OCI-LY7 (cell line): ENCODE results near the gene TAB2. TPM values are rescaled to one million over a fixed set of nuclear protein-coding genes. Genes with fewer than 3 reads are reported as not detected.
"Not testable (repeated sequence)": the region's sequence is repeated elsewhere in the genome, so short reads cannot be mapped to it uniquely, and the experiment has no call there.

Source experiments
- BruUV-seq: library from RNA; stranded (reverse); fragments of 400-500 nt; replicated peaks from 2 replicates; lab custom pipeline; 2021; lab: Mats Ljungman, UMichigan
- CTCF ChIA-PET: fragments of 300-600 bp; sonication (Branson Sonifier 250); formaldehyde crosslinking; loops from one replicate; lab custom pipeline; 2022; ENCODE audit warnings: antibody characterized with exemption; ENCODE audit not compliant: unreplicated experiment; lab: Charles Lee
- POLR2A ChIA-PET: fragments of 300-600 bp; sonication (Branson Sonifier 250); formaldehyde crosslinking; loops from one replicate; lab custom pipeline; 2022; ENCODE audit warnings: antibody characterized with exemption; lab: Charles Lee
- DNase-seq: peaks from one replicate; pipeline ENCODE4 v3.0.0-alpha.2; 2015; ENCODE audit warnings: low spot score
- H2AFZ ChIP-seq: fragments of 200-600 bp; sonication (generic), shearing (Covaris generic); 2 replicates; pipeline ENCODE4 v1.6.1; 2014; ENCODE audit warnings: mild to moderate bottlenecking, antibody characterized with exemption, low read length, moderate library complexity
- H3K27ac ChIP-seq: fragments of 200-600 bp; sonication (generic); 2 replicates; pipeline ENCODE4 v1.5.1; 2014; ENCODE audit warnings: mixed run types, low read depth, mild to moderate bottlenecking, moderate library complexity, low read length, inconsistent platforms; ENCODE audit not compliant: poor library complexity, severe bottlenecking
- H3K36me3 ChIP-seq: fragments of 200-600 bp; sonication (generic); 2 replicates; pipeline ENCODE4 v1.6.1; 2014; ENCODE audit warnings: mild to moderate bottlenecking, antibody characterized with exemption, low read length, moderate library complexity, mixed read lengths; ENCODE audit not compliant: insufficient read depth
- H3K4me1 ChIP-seq: fragments of 200-600 bp; sonication (generic); 2 replicates; pipeline ENCODE4 v1.5.1; 2014; ENCODE audit warnings: mild to moderate bottlenecking, low read length; ENCODE audit not compliant: insufficient read depth, poor library complexity, severe bottlenecking
- H3K4me2 ChIP-seq: fragments of 200-600 bp; sonication (generic); 2 replicates; pipeline ENCODE4 v1.6.1; 2014; ENCODE audit warnings: mild to moderate bottlenecking, low read length
- H3K4me3 ChIP-seq: fragments of 200-600 bp; sonication (generic); 2 replicates; pipeline ENCODE4 v1.5.1; 2014; ENCODE audit warnings: mild to moderate bottlenecking, low read depth, low read length; ENCODE audit not compliant: poor library complexity, severe bottlenecking
- H3K79me2 ChIP-seq: fragments of 200-600 bp; sonication (generic); 2 replicates; pipeline ENCODE4 v1.6.1; 2016; ENCODE audit warnings: low read depth, mild to moderate bottlenecking, low read length, moderate library complexity, mixed read lengths; ENCODE audit not compliant: insufficient read depth
- H3K9me2 ChIP-seq: fragments of 200-600 bp; sonication (generic); 2 replicates; pipeline ENCODE4 v1.6.1; 2016; ENCODE audit warnings: mild to moderate bottlenecking, low read length, mixed read lengths; ENCODE audit not compliant: insufficient read depth
- H3K9me3 ChIP-seq: fragments of 200-600 bp; sonication (generic); 2 replicates; pipeline ENCODE4 v1.6.1; 2014; ENCODE audit warnings: mild to moderate bottlenecking, mixed run types, low read length, mixed read lengths
- H4K20me1 ChIP-seq: fragments of 200-600 bp; sonication (generic); 2 replicates; pipeline ENCODE4 v1.6.1; 2014; ENCODE audit warnings: mild to moderate bottlenecking, antibody characterized with exemption, low read length, moderate library complexity, mixed read lengths; ENCODE audit not compliant: insufficient read depth
- EZH2phosphoT487 ChIP-seq: fragments of 200-600 bp; sonication (generic); IDR thresholded peaks from 2 replicates; pipeline ENCODE4 v1.6.1; 2018; ENCODE audit warnings: low read depth, borderline replicate concordance, mild to moderate bottlenecking, mixed run types, antibody characterized with exemption, low read length, moderate library complexity, mixed read lengths
- intact Hi-C: fragments of 100-400 bp; cut with micrococcal nuclease; formaldehyde crosslinking; loops from one replicate; pipeline ENCODE4 v1.10.0; 2022; ENCODE audit not compliant: unreplicated experiment
- total RNA-seq, 2 experiments: library from RNA; depleted of rRNA in 1 of 2; stranded (reverse); fragments of >200 nt in 1 of 2; shearing (Covaris generic) in 1 of 2; gene quantifications; 2 replicates each; pipeline ENCODE4 v1.2.3, GENCODE V29; 2014 to 2022
- TF ChIP-seq, protein P1 (sequence below): fragments of 200-600 bp; sonication (generic); conservative IDR thresholded peaks from 2 replicates; pipeline ENCODE4 v1.5.1; 2014; ENCODE audit warnings: mild to moderate bottlenecking, antibody characterized with exemption, low read length, moderate library complexity, mixed read lengths

The TAB2 gene
- total RNA-seq, 2 experiments from 2014 or later: 17.3 to 35.8 TPM

DNA sequence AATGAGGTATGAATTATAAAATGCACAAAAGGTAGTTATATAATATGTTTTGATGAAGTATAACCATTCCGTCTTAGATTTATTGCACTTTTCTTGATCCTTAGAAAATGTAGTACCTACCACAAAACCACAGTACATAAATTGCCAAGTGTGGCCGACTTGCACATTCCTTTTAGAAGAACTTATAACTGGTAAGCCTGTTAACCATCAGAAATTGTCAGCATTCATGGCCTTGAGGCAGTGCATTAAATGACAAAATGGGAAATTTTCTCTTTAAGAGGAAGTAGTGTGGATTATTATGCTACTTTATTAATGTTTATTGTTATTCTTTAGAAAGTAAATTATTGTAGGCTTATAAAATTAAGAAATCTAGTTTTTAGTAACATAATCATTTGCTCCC lies 29.6 kb downstream of the TAB2 start:
- Histone ChIP-seq H3K9me2 (no peaks in the 10 kb centered on the region), H3K27ac (no peak overlapping the region), H3K79me2 (peaks cover 82% of the 10 kb centered on the region), H3K4me2 (no peak overlapping the region), H3K9me3 (no peaks in the 10 kb centered on the region), H4K20me1 (peaks cover 27% of the 10 kb centered on the region; the same call in 1 of the 2 replicates), H3K36me3 (peaks cover 17% of the 10 kb centered on the region), H2AFZ (no peak overlapping the region), H3K4me3 (no peak overlapping the region), H3K4me1 (peaks cover 5% of the 10 kb centered on the region)
- intact Hi-C loops: no loop called here
- POLR2A ChIA-PET: no interaction called here
- TF ChIP-seq, protein P1, sequence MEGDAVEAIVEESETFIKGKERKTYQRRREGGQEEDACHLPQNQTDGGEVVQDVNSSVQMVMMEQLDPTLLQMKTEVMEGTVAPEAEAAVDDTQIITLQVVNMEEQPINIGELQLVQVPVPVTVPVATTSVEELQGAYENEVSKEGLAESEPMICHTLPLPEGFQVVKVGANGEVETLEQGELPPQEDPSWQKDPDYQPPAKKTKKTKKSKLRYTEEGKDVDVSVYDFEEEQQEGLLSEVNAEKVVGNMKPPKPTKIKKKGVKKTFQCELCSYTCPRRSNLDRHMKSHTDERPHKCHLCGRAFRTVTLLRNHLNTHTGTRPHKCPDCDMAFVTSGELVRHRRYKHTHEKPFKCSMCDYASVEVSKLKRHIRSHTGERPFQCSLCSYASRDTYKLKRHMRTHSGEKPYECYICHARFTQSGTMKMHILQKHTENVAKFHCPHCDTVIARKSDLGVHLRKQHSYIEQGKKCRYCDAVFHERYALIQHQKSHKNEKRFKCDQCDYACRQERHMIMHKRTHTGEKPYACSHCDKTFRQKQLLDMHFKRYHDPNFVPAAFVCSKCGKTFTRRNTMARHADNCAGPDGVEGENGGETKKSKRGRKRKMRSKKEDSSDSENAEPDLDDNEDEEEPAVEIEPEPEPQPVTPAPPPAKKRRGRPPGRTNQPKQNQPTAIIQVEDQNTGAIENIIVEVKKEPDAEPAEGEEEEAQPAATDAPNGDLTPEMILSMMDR: no peak
- TF ChIP-seq EZH2phosphoT487: no peak
- CTCF ChIA-PET: no interaction called here
- BruUV-seq: no TSS peak
- DNase-seq: no peak

DNA sequence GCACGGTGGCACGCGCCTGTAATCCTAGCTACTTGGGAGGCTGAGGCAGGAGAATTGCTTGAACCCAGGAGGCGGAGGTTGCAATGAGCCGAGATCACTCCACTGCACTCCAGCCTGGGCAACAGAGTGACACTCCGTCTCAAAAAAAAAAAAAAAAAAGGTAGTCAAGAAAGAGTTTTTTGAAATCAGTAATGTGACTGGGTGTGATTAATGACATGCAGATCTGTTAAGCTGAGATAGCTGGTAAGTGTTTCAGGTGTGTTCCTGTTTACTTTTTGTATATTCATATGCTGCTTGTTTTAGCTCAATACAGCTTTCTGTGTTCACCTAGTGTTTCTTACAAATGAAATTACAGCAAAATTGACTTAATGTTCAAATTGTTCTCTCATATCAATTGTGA lies 31.8 kb downstream of the TAB2 start:
- POLR2A ChIA-PET: interaction anchor here (0.6 to 1.2 kb wide), 7 partner anchors 10 to 1079 kb away, joined by 3 to 8 read pairs (median 3); no protein-coding TSS in a partner anchor
- H2AFZ ChIP-seq, H3K4me3 ChIP-seq, intact Hi-C loops, H3K9me2 ChIP-seq, H3K27ac ChIP-seq, H3K4me1 ChIP-seq, CTCF ChIA-PET, H3K9me3 ChIP-seq, BruUV-seq, DNase-seq, H3K4me2 ChIP-seq: not testable (repeated sequence)
- peaks cover 12% of the 10 kb centered on the region; the same call in 1 of the 2 replicates for H3K36me3 ChIP-seq
- peaks cover 82% of the 10 kb centered on the region for H3K79me2 ChIP-seq
- 0 out of 2 replicates have a peak, but pooled peaks cover 14% of the 10 kb centered on the region for H4K20me1 ChIP-seq

DNA sequence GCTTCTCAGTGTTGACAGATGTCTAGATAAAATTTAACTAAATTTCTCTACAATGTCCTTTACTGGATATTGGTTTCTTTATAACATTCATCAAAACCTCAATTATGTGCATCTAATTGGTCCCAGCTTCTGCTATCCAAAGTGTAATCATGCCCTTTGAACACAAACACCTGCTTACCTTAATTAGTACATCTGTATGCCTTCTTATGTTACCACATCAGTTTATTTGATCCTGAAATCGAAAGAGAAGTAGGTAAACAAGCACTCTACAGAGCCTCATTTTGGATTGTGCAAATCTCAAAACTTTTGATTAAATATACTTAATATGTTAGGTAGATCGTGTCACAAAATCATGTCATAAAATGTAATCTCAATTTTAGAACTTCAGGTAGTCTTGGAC lies 36.5 kb downstream of the TAB2 start:
- no peak overlapping the region for H3K27ac ChIP-seq
- H3K79me2 ChIP-seq: peaks cover 87% of the 10 kb centered on the region
- no peak overlapping the region for H2AFZ ChIP-seq
- intact Hi-C loops: no loop called here
- H3K4me3 ChIP-seq: no peak overlapping the region
- no peak overlapping the region for H3K4me2 ChIP-seq
- no TSS peak for BruUV-seq
- no peak for DNase-seq
- POLR2A ChIA-PET: no interaction called here
- H3K4me1 ChIP-seq: peaks cover 6% of the 10 kb centered on the region
- 0 out of 2 replicates have a peak, but pooled peaks cover 18% of the 10 kb centered on the region for H4K20me1 ChIP-seq
- CTCF ChIA-PET: no interaction called here
- TF ChIP-seq EZH2phosphoT487: no peak
- TF ChIP-seq, protein P1: no peak
- H3K9me3 ChIP-seq: no peaks in the 10 kb centered on the region
- H3K9me2 ChIP-seq: no peaks in the 10 kb centered on the region
- peaks cover 3% of the 10 kb centered on the region; the same call in 1 of the 2 replicates for H3K36me3 ChIP-seq
